SIG-M5 treated with dmso at 0.1 percent for 504 hours (cell line): ENCODE results near the gene EGFL7.

Experiments used
- DNase-seq: peaks from one replicate; lab custom pipeline; 2025; ENCODE audit not compliant: unreplicated experiment; lab: John Stamatoyannopoulos, UW

Gene EGFL7

GRCh38 chr9:136713550-136713949 is 50.8 kb downstream of the EGFL7 start:
- no peak for DNase-seq

GRCh38 chr9:136714096-136714892 is 51.6 kb downstream of the EGFL7 start:
- no peak for DNase-seq

GRCh38 chr9:136714893-136715274 is 52.2 kb downstream of the EGFL7 start:
- no peak for DNase-seq

DNA sequence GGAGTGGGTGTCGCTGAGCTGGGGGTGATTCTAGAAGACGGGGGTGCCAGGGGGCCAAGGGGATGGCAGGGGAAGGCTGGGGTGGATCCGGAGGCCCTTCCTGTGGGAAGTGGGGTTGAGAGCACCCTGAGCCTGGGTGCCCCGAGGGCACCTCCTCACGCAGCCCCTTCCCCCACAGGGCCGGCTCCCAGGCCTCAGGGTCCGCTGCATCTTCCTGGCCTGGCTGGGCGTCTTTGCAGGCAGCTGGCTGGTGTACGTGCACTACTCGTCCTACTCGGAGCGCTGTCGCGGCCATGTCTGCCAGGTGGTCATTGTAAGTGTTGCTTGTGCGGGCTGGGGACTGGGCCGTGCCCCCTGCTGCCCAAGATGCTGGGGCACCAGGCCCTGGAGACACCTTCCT is 54.7 kb downstream of the EGFL7 start:
- no peak for DNase-seq

DNA sequence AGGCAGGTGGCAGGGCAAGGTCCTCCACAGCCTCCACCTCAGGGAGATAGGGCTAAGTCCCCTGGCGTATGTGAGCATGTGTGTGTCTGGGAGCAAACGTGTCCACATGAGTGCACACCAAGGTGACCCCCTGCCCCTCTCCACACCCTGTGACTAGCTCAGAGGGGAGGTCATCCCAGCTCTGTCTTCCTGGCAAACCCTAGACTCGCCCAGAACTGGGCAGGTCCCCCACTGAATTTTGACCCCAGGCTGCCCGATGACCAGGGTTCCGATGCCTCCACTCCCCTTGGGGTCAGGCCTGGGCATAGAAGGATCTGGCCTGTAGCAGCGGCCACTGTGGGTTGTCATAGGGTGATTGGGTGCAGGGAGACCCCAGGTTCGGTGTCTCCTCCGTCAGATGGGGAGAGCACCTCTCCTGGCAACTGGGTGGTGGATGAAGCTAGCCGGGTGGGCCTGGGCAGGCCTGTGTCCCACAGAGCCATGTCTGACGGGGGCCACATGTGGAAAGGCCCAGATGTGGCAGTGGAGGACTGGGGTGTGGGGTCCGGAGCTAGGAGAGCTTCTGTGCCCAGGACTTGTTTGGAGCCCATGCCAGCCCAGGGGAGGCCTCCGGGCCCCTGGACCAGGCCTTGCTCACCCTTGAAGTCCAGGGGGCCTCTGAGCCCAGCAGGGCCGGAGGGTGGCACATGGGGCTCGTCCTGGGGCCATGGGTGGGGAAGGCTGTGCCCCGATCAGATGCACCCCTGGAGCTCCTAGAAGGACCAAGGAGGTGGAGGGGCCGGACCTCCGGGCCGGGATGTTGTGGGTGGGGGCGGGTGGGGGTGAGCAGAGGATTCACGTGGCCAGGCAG is 55.9 kb downstream of the EGFL7 start:
- no peak for DNase-seq

DNA sequence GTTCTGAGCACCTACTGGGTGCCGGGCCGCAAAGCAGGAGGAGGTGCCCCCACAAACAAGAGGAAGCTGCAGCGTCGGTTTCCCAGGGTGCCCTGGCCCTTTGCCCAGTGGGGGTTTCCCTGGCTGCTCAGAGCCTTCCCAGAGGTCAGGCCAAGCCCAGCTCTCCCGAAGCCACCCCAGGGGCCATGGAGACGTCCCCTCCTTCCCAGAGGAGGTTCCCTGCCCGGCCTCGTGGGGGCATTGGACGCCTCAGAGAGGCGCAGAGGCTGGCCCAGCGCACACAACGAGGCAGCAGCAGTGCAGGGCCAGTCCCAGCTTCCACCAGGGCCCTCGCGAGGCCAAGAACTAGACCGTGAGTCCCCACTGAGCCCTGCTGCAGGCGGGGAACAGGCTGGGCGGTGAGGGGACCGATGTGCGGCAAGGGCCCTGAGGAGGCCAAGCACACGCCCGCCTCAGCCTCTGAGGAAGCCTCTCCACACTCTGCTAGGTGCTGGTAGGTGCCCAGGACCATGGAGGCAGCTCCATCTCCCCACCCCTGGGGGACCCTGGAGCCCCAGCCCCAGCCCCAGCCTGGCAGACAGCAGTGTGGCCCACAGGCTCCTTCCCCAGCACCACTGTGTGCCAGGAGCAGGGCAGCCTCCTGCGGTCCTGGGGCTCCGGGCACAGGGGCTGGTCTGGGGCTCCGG is 56.6 kb downstream of the EGFL7 start:
- DNase-seq = no peak

DNA sequence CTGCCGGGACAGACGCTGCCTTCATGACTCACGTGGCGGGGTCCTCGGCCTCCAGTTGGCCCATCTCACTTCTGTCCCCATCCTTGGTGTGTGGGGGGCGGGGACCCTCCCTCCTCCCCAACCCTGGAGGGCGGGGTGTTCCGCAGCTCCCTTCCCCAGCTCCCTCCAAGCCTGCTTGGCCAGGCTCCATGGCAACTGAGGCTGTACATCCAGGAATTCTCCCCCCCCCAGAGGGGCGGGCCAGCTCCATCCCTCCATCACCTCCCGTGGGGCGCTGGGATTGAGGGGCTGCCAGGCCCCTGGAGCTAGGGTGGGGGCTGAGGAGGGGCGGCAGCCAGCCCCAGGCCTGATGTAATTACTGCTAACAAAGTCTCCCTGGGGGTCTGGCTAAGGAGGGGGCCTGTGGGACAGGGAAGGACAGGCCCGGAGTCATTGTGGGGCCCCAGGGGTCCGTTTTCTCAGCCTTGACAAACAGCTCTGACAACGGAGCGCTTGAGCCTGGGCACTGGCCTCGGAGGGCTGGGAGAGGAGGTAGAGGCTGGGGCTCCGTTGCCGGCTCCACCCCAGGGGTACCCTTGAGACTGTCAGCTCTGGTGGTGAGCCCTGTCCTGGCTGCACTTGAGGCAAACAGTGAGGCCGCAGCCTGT is 57.7 kb downstream of the EGFL7 start:
- no peak for DNase-seq

DNA sequence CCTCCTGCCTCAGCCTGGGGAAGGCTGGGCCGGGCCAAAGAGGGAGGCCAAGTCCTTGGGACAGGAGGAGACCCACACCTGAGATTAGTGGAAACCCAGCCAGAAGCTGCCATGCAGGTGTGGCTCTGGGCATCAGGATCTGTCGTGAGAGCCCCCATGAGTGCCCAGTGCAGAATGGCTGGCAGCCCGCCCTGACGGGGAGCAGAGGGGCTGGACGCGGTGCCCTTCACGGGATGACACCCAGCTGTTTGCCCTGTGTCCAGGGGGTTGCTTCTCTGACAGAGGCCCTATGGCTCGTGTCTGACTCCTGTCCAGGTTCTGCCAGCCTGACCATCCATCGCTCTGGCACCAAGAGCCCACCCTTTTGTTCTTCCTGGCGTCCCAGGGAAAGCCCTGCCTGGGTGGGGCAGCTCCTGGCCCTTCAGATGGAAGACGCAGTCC is 58.2 kb downstream of the EGFL7 start:
- no peak for DNase-seq

GRCh38 chr9:136721339-136722092 is 58.8 kb downstream of the EGFL7 start:
- no peak for DNase-seq
